ENCODE measurements around the gene C4BPA.

GRCh38 chr1:207152792-207153468 lies 48.9 kb downstream of the C4BPA start:
- TF ChIP-seq CTCF (IDR thresholded peaks at IDR 0.05; ENCODE audit: low read length) (no peak), EZH2 (IDR thresholded peaks at IDR 0.05; ENCODE audit: borderline replicate concordance, low read length) (no peak)
